ENCODE results near the gene GNG5.

The GNG5 gene

DNA sequence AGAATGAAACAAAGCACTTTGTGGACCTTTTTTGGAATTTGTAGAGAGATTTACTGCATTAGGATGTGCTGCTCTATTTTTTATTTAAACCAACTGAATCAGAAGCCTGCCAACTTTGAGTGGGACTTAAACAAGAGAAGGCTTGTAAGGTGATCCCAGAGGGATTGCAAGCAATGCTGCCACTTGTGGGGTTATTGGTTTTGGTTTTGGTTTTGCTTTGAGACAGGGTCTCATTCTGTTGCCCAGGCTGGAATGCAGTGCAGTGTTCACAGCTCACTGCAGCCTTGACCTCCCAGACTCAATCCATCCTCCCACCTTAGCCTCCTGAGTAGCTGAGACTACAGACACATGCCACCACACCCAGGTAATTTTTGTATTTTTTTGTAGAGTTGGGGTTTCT, 32.2 kb upstream of the GNG5 start:
- TF ChIP-seq, protein P1, sequence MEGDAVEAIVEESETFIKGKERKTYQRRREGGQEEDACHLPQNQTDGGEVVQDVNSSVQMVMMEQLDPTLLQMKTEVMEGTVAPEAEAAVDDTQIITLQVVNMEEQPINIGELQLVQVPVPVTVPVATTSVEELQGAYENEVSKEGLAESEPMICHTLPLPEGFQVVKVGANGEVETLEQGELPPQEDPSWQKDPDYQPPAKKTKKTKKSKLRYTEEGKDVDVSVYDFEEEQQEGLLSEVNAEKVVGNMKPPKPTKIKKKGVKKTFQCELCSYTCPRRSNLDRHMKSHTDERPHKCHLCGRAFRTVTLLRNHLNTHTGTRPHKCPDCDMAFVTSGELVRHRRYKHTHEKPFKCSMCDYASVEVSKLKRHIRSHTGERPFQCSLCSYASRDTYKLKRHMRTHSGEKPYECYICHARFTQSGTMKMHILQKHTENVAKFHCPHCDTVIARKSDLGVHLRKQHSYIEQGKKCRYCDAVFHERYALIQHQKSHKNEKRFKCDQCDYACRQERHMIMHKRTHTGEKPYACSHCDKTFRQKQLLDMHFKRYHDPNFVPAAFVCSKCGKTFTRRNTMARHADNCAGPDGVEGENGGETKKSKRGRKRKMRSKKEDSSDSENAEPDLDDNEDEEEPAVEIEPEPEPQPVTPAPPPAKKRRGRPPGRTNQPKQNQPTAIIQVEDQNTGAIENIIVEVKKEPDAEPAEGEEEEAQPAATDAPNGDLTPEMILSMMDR (IDR thresholded peaks at IDR 0.05; ENCODE audit: low read depth, low read length): no peak
- no peaks in the 10 kb centered on the region for H3K27me3 ChIP-seq (ENCODE audit: insufficient read depth, low read depth, severe bottlenecking)
- H3K27ac ChIP-seq: no peak overlapping the region
- no peaks in the 10 kb centered on the region for H3K9me3 ChIP-seq (ENCODE audit: severe bottlenecking)
- no peak overlapping the region for H3K4me3 ChIP-seq (ENCODE audit: low read depth, low read length)
- no peaks in the 10 kb centered on the region for H3K36me3 ChIP-seq
- DNase-seq: no peak

DNA sequence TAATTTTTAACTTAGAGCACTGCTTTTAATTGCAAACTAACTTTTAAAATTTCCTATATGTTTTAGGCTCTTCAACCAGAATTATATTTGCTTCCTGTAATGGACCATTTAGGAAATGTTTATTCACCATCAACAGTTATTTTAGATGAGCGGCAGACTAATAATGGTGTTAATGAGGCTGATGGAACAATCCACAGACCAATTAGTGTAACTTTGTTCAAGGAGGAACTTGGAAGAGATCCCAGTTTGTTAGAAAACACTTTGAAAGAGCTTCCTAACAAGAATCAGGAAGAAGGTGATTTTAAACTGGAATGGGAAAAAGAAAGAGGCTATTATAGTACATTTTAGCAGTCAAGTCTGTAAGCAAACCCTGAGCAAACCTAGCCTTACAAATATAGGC, 19.4 kb upstream of the GNG5 start:
- TF ChIP-seq, protein P1 (IDR thresholded peaks at IDR 0.05; ENCODE audit: low read depth, low read length): no peak
- H3K9me3 ChIP-seq (ENCODE audit: severe bottlenecking): no peaks in the 10 kb centered on the region
- no peaks in the 10 kb centered on the region for H3K27me3 ChIP-seq (ENCODE audit: insufficient read depth, low read depth, severe bottlenecking)
- no peak for DNase-seq
- no peaks in the 10 kb centered on the region for H3K36me3 ChIP-seq
- no peak overlapping the region for H3K4me3 ChIP-seq (ENCODE audit: low read depth, low read length)
- no peak overlapping the region for H3K27ac ChIP-seq

DNA sequence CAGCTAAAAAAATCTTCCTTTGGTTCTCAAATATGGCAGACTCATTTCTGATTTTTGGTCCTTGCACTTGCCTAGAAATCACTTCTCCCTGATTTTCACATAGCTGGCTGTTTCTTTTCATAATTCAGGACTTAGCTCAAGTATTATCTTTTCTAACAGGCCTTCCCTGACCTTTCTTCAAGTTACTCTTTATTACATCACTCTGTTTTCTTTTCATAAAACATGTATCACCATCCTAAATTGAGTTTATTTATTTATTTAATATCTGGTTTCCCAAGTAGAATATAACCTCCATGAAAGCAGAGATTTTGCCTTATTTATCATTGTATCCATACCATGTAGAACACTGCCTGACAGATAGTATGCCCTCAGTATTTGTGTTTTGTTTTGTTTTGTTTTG, 18.2 kb upstream of the GNG5 start:
- no peaks in the 10 kb centered on the region for H3K36me3 ChIP-seq
- H3K4me3 ChIP-seq (ENCODE audit: low read depth, low read length): no peak overlapping the region
- TF ChIP-seq, protein P1 (IDR thresholded peaks at IDR 0.05; ENCODE audit: low read depth, low read length): no peak

DNA sequence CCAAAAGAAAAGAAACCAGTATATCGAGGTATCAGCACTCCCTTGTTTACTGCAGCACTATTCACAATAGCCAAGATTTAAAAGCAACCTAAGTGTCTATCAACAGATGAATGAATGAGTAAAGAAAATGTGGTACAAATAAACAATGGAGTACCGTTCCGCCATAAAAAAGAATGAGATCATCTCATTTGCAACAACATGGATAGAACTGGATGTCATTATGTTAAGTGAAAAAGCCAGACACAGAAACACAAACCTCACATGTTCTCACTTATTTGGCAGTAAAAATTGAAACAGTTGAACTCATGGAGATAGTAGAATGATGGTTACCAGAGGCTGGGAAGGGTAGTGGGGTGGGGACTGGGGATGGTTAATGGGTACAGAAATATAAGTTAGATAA, 4.3 kb upstream of the GNG5 start:
- Histone ChIP-seq H3K27me3 (ENCODE audit: insufficient read depth, low read depth, severe bottlenecking) (no peaks in the 10 kb centered on the region), H3K27ac (no peak overlapping the region), H3K9me3 (ENCODE audit: severe bottlenecking) (no peaks in the 10 kb centered on the region), H3K4me3 (ENCODE audit: low read depth, low read length) (no peak overlapping the region), H3K36me3 (peaks cover under 1% of the 10 kb centered on the region)
- TF ChIP-seq, protein P1 (IDR thresholded peaks at IDR 0.05; ENCODE audit: low read depth, low read length): no peak
- no peak for DNase-seq

More for the DNA sequence above, 18.2 kb upstream of the GNG5 start:
- H3K27ac ChIP-seq: no peak overlapping the region
- H3K9me3 ChIP-seq (ENCODE audit: severe bottlenecking): no peaks in the 10 kb centered on the region
- no peak for DNase-seq
- H3K27me3 ChIP-seq (ENCODE audit: insufficient read depth, low read depth, severe bottlenecking): no peaks in the 10 kb centered on the region

DNA sequence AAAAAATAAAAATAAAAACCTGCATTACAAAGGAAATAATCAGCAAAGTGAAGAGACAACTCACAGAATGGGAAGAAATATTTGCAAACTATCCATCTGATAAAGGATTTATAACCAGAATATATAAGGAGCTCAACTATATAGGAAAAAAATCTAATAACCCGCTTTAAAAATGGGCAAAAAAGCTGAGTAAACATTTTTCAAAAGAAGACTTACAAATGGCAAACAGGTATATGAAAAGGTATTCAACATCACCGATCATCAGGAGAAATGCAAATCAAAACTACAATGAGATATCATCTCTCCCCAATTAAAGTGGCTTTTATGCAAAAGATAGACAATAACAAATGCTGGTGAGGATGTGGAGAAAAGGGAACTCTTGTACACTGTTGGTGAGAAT, 3.8 kb upstream of the GNG5 start:
- no peaks in the 10 kb centered on the region for H3K9me3 ChIP-seq (ENCODE audit: severe bottlenecking)
- no peak overlapping the region for H3K27ac ChIP-seq
- TF ChIP-seq, protein P1 (IDR thresholded peaks at IDR 0.05; ENCODE audit: low read depth, low read length): no peak
- H3K36me3 ChIP-seq: peaks cover 4% of the 10 kb centered on the region
- no peaks in the 10 kb centered on the region for H3K27me3 ChIP-seq (ENCODE audit: insufficient read depth, low read depth, severe bottlenecking)
- no peak overlapping the region for H3K4me3 ChIP-seq (ENCODE audit: low read depth, low read length)
- DNase-seq: no peak

DNA sequence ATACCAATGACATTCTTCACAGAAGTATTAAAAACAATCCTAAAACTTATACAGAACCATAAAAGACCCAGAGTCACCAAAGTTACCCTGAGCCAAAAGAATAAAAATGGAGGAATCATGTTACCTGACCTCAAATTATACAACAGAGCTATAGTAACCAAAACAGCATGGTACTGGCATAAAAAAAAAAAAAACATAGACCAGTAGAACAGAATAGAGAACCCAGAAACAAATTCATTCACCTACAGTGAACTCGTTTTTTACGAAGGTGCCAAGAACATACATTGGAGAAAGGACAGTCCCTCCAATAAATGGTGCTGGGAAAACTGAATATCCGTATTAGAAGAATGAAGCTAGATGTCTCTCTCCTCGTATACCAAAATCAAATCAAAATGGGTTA, 2.6 kb upstream of the GNG5 start:
- Histone ChIP-seq H3K27ac (no peak overlapping the region), H3K36me3 (peaks cover 4% of the 10 kb centered on the region), H3K4me3 (ENCODE audit: low read depth, low read length) (no peak overlapping the region), H3K27me3 (ENCODE audit: insufficient read depth, low read depth, severe bottlenecking) (no peaks in the 10 kb centered on the region), H3K9me3 (ENCODE audit: severe bottlenecking) (no peaks in the 10 kb centered on the region)
- TF ChIP-seq, protein P1 (IDR thresholded peaks at IDR 0.05; ENCODE audit: low read depth, low read length): no peak
- DNase-seq: no peak

Data from WERI-Rb-1 (cell line).